ENCODE data around the gene ARL13B. TPM values are rescaled to one million over a fixed set of nuclear protein-coding genes. Genes with fewer than 3 reads are reported as not detected.

The ARL13B gene
- total RNA-seq, 2 experiments from 2014 or later, result 8.0 to 8.3 TPM

GRCh38 chr3:94092086-94092485 is 112.1 kb downstream of the ARL13B start:
- Mint-ChIP-seq H3K27ac (no peak overlapping the region), H3K9me3 (no peaks in the 10 kb centered on the region), H3K4me1 (ENCODE audit: low read depth) (no peaks in the 10 kb centered on the region), H3K4me3 (no peak overlapping the region), H3K27me3 (ENCODE audit: low read depth) (no peaks in the 10 kb centered on the region), H3K36me3 (ENCODE audit: low read depth) (peaks cover 43% of the 10 kb centered on the region)
- DNase-seq, result no peak
- intact Hi-C loops (cut with micrococcal nuclease), result no loop called here
- CTCF ChIA-PET, result interaction anchor here (1.3 kb wide), 1 partner anchor 13 kb away, joined by 3 read pairs; no protein-coding TSS in a partner anchor

GRCh38 chr3:94093151-94093550 is 113.2 kb downstream of the ARL13B start:
- Mint-ChIP-seq H3K27me3 (ENCODE audit: low read depth) (no peaks in the 10 kb centered on the region), H3K36me3 (ENCODE audit: low read depth) (peaks cover 49% of the 10 kb centered on the region), H3K9me3 (no peaks in the 10 kb centered on the region), H3K4me3 (no peak overlapping the region), H3K27ac (no peak overlapping the region), H3K4me1 (ENCODE audit: low read depth) (no peaks in the 10 kb centered on the region)
- no peak for DNase-seq
- CTCF ChIA-PET, result no interaction called here
- intact Hi-C loops (cut with micrococcal nuclease), result no loop called here

- Mint-ChIP-seq H3K9me3 (no peaks in the 10 kb centered on the region), H3K4me3 (no peak overlapping the region), H3K27me3 (ENCODE audit: low read depth) (no peaks in the 10 kb centered on the region), H3K36me3 (ENCODE audit: low read depth) (peaks cover 49% of the 10 kb centered on the region), H3K4me1 (ENCODE audit: low read depth) (no peaks in the 10 kb centered on the region), H3K27ac (no peak overlapping the region)
- CTCF ChIA-PET, result interaction anchor here (0.6 to 1.1 kb wide), 3 partner anchors 14 to 972 kb away, joined by 3 to 5 read pairs (median 3); no protein-coding TSS in a partner anchor
- intact Hi-C loops (cut with micrococcal nuclease), result no loop called here
- no peak for DNase-seq
These were observed 115.2 kb downstream of the ARL13B start for GRCh38 chr3:94095111-94095510.

- Mint-ChIP-seq H3K4me1 (ENCODE audit: low read depth) (no peaks in the 10 kb centered on the region), H3K27ac (no peak overlapping the region), H3K9me3 (no peaks in the 10 kb centered on the region), H3K4me3 (no peak overlapping the region), H3K36me3 (ENCODE audit: low read depth) (peaks cover 36% of the 10 kb centered on the region), H3K27me3 (ENCODE audit: low read depth) (no peaks in the 10 kb centered on the region)
- CTCF ChIA-PET, result no interaction called here
- no peak for DNase-seq
- intact Hi-C loops (cut with micrococcal nuclease), result no loop called here
These were observed 118.5 kb downstream of the ARL13B start for GRCh38 chr3:94098452-94098851.

DNA sequence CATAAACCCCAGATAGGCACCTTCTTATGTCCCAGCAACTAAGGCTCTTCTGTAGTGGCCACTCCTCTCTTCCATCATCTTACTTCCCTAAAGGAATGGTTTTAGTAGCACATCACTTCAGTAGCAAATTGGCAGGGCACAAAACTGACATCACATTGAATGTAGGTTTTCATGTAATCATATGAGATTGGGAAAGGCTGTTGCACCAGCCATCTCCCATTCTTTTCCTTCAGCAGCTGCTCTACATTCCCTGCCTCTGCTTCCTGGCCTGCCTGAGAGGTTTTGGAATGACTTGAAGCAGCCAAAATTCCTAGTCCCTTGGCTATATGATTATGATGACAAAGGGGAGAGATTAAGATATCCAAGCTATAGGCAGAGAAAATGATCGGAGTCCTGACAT is 119.4 kb downstream of the ARL13B start:
- intact Hi-C loops (cut with micrococcal nuclease), result no loop called here
- no peaks in the 10 kb centered on the region for H3K27me3 Mint-ChIP-seq (ENCODE audit: low read depth)
- no peak overlapping the region for H3K4me3 Mint-ChIP-seq
- peaks cover 31% of the 10 kb centered on the region for H3K36me3 Mint-ChIP-seq (ENCODE audit: low read depth)
- no peak overlapping the region for H3K27ac Mint-ChIP-seq
- no peak for DNase-seq
- CTCF ChIA-PET, result interaction anchor here (0.6 kb wide), 1 partner anchor 76 kb away, joined by 3 read pairs; no protein-coding TSS in a partner anchor
- no peaks in the 10 kb centered on the region for H3K9me3 Mint-ChIP-seq
- no peaks in the 10 kb centered on the region for H3K4me1 Mint-ChIP-seq (ENCODE audit: low read depth)

- DNase-seq, result no peak
- intact Hi-C loops (cut with micrococcal nuclease), result loop anchor here (1.0 kb wide), 1 partner anchor 98 kb away; no protein-coding TSS in a partner anchor
- CTCF ChIA-PET, result interaction anchor here (0.7 to 1.3 kb wide), 4 partner anchors 8 to 102 kb away, joined by 3 to 4 read pairs (median 4); no protein-coding TSS in a partner anchor
These were observed 121.9 kb downstream of the ARL13B start for GRCh38 chr3:94101860-94102259.

More at GRCh38 chr3:94101860-94102259, 121.9 kb downstream of the ARL13B start:
- Mint-ChIP-seq H3K9me3 (no peaks in the 10 kb centered on the region), H3K36me3 (ENCODE audit: low read depth) (peaks cover 24% of the 10 kb centered on the region), H3K27ac (no peak overlapping the region), H3K4me3 (no peak overlapping the region), H3K4me1 (ENCODE audit: low read depth) (no peaks in the 10 kb centered on the region), H3K27me3 (ENCODE audit: low read depth) (no peaks in the 10 kb centered on the region)

Other genes with a start within 250 kb of the ARL13B start
- gene PROS1, start 6.3 kb upstream of the ARL13B start, total RNA-seq, result under 1 TPM; 0.55 to 0.94 TPM
- gene STX19, start 48.4 kb downstream of the ARL13B start, total RNA-seq, result not detected
- 1 to 10 TPM; 4.5 to 5.3 TPM for gene DHFR2, start 82.8 kb downstream of the ARL13B start, total RNA-seq
- gene NSUN3, start 82.9 kb downstream of the ARL13B start, total RNA-seq, result 10 to 100 TPM; 10.9 to 15.8 TPM

Data from activated naive CD4-positive, alpha-beta T cell treated with anti-CD3 and anti-CD28 coated beads for 36 hours (primary cell).